Lower leg skin (tissue), 3 donors: ENCODE results near the gene ZBTB33.

Experiments
- CTCF ChIP-seq, 3 donors: fragments of 450-650 bp; IDR thresholded peaks; one replicate each; pipeline ENCODE4 v1.5.1; 2016; ENCODE audit warnings: antibody characterized with exemption in 3 of 3, mild to moderate bottlenecking in 3 of 3, moderate library complexity in 2 of 3
- POLR2A ChIP-seq, 2 donors: fragments of 450-650 bp; IDR thresholded peaks; one replicate each; pipeline ENCODE4 v1.6.1; 2016 to 2017; ENCODE audit warnings: antibody characterized with exemption in 2 of 2, mild to moderate bottlenecking in 1 of 2, moderate library complexity in 1 of 2

GRCh38 chrX:120301497-120301896 lies 50.9 kb downstream of the ZBTB33 start:
- TF ChIP-seq POLR2A (IDR thresholded peaks at IDR 0.05): no peak
- TF ChIP-seq CTCF (IDR thresholded peaks at IDR 0.05): no peak
